K562 (cell line): Measurements from ENCODE around the gene ANKRD60.

ENCODE experiments used
- ESRRA ChIP-seq: fragments of 450-650 bp; IDR thresholded peaks from 2 replicates; pipeline ENCODE4 v1.6.1; 2014; ENCODE audit warnings: low read depth, mild to moderate bottlenecking, moderate library complexity, borderline replicate concordance
- GABPB1 ChIP-seq: sonication (generic); formaldehyde crosslinking; IDR thresholded peaks from 2 replicates; pipeline ENCODE4 v1.8.0; 2022; ENCODE audit warnings: mild to moderate bottlenecking, missing genetic modification reagents
- NFE2 ChIP-seq: IDR thresholded peaks from 2 replicates; pipeline ENCODE4 v1.6.1; 2014; ENCODE audit warnings: antibody characterized with exemption, low read depth
- TF ChIP-seq, protein P1 (sequence below): fragments of 250-450 bp; sonication (Bioruptor Pico); IDR thresholded peaks from 2 replicates; pipeline ENCODE4 v1.8.0; 2021; ENCODE audit warnings: moderate library complexity, mild to moderate bottlenecking, inconsistent platforms
- TF ChIP-seq, protein P2 (sequence below), 3 experiments: IDR thresholded peaks in 2 of 3; conservative IDR thresholded peaks in 1 of 3; 2 replicates each; pipeline ENCODE4 v1.5.1; 2011 to 2012; ENCODE audit warnings: low read length in 3 of 3, mild to moderate bottlenecking in 3 of 3, control low read depth in 2 of 3, improper control_type of control experiment in 1 of 3, inconsistent platforms in 1 of 3, low read depth in 1 of 3, mixed read lengths in 1 of 3, moderate library complexity in 1 of 3; ENCODE audit not compliant: insufficient read depth in 2 of 3

DNA sequence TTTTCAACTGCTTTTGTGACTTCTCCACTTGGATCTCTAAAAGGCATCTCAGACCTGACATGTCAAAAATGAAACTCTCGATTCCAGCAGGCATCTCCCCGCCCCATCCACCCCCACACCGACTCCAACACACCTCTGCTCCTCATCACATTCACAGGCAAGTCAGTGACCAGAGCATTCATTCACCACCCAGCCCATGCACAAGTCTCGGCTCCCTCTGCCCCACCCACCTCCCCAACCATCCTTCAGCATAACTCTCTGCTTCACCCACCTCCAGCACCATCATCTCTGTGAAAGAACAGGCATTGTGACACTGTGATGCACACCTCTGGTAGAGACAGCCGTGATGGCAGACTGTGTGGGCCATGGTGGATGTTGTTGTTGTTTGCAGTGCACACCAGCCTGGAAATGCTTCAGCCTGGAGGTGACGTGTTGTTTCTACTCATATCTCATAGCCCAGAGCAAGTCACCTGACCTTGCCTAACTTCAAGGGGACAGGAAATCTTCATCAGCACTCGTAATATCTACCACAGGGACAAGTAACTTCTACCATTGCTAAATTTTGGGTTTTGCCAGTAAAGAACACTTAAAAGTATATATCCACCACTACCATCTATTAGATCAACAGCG is 56.5 kb downstream of the ANKRD60 start:
- TF ChIP-seq, protein P1, sequence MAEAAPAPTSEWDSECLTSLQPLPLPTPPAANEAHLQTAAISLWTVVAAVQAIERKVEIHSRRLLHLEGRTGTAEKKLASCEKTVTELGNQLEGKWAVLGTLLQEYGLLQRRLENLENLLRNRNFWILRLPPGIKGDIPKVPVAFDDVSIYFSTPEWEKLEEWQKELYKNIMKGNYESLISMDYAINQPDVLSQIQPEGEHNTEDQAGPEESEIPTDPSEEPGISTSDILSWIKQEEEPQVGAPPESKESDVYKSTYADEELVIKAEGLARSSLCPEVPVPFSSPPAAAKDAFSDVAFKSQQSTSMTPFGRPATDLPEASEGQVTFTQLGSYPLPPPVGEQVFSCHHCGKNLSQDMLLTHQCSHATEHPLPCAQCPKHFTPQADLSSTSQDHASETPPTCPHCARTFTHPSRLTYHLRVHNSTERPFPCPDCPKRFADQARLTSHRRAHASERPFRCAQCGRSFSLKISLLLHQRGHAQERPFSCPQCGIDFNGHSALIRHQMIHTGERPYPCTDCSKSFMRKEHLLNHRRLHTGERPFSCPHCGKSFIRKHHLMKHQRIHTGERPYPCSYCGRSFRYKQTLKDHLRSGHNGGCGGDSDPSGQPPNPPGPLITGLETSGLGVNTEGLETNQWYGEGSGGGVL (CRISPR knock-in tag) = no peak
- no peak for TF ChIP-seq NFE2
- TF ChIP-seq ESRRA = no peak
- TF ChIP-seq GABPB1 (CRISPR knock-in tag) = no peak
- TF ChIP-seq, protein P2, sequence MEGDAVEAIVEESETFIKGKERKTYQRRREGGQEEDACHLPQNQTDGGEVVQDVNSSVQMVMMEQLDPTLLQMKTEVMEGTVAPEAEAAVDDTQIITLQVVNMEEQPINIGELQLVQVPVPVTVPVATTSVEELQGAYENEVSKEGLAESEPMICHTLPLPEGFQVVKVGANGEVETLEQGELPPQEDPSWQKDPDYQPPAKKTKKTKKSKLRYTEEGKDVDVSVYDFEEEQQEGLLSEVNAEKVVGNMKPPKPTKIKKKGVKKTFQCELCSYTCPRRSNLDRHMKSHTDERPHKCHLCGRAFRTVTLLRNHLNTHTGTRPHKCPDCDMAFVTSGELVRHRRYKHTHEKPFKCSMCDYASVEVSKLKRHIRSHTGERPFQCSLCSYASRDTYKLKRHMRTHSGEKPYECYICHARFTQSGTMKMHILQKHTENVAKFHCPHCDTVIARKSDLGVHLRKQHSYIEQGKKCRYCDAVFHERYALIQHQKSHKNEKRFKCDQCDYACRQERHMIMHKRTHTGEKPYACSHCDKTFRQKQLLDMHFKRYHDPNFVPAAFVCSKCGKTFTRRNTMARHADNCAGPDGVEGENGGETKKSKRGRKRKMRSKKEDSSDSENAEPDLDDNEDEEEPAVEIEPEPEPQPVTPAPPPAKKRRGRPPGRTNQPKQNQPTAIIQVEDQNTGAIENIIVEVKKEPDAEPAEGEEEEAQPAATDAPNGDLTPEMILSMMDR (IDR thresholded peaks at IDR 0.05 in 2 of 3, conservative IDR thresholded peaks at IDR 0.05 in 1 of 3; ENCODE audit: insufficient read depth in 2 of 3, low read depth in 1 of 3, low read length in 3 of 3) = no peak
